Upper lobe of left lung (tissue), 6 donors: ENCODE results near the gene SHOC2. TPM values are rescaled to one million over a fixed set of nuclear protein-coding genes. Genes with fewer than 3 reads are reported as not detected.
A peak's percentile ranks its signal among the peaks of the same experiment; 100 is the strongest.

Experiments
- ATAC-seq, 2 donors: fragments of 200-7000 bp; cut with Tn5 transposase; one replicate each; pipeline ENCODE4 v1.9.1; 2022; ENCODE audit warnings: mild to moderate bottlenecking in 2 of 2, moderate library complexity in 2 of 2; ENCODE audit not compliant: low FRiP score in 2 of 2
- DNase-seq, 2 donors: peaks; one replicate each; pipeline ENCODE4 v3.0.0-alpha.2; 2019 to 2020
- H3K27ac ChIP-seq, 4 donors: fragments of 200-600 bp; sonication (generic); one replicate each; pipeline ENCODE4 v1.5.1; 2016 to 2019
- H3K27me3 ChIP-seq, 4 donors: fragments of 200-600 bp; sonication (generic); one replicate each; pipeline ENCODE4 v1.5.1; 2017 to 2019
- H3K36me3 ChIP-seq, 4 donors: fragments of 200-600 bp; sonication (generic); one replicate each; pipeline ENCODE4 v1.5.1; 2016 to 2019
- H3K4me1 ChIP-seq, 4 donors: fragments of 200-600 bp; sonication (generic); one replicate each; pipeline ENCODE4 v1.5.1; 2018 to 2019
- H3K4me3 ChIP-seq, 4 donors: fragments of 200-600 bp; sonication (generic); one replicate each; pipeline ENCODE4 v1.5.1; 2017 to 2019; ENCODE audit warnings: mild to moderate bottlenecking in 2 of 4, moderate library complexity in 1 of 4
- H3K9me3 ChIP-seq, 4 donors: fragments of 200-600 bp; sonication (generic); one replicate each; pipeline ENCODE4 v1.5.1; 2018 to 2019
- CTCF ChIP-seq, 6 experiments: fragments of 450-650 bp in 4 of 6; fragments of 200-600 bp in 2 of 6; sonication (generic) in 2 of 6; IDR thresholded peaks; one replicate each; pipeline ENCODE4 v1.5.1; 2016 to 2019; ENCODE audit warnings: antibody characterized with exemption in 6 of 6
- EP300 ChIP-seq, 4 donors: sonication (generic); formaldehyde crosslinking; IDR thresholded peaks; one replicate each; pipeline ENCODE4 v1.5.1; 2017; ENCODE audit warnings: antibody characterized with exemption in 4 of 4, control low read depth in 2 of 4
- POLR2A ChIP-seq, 4 donors: fragments of 450-650 bp; IDR thresholded peaks; one replicate each; pipeline ENCODE4 v1.5.1; 2016 to 2017; ENCODE audit warnings: antibody characterized with exemption in 4 of 4, mild to moderate bottlenecking in 2 of 4
- POLR2AphosphoS5 ChIP-seq, 2 donors: sonication (generic); formaldehyde crosslinking; IDR thresholded peaks; one replicate each; pipeline ENCODE4 v1.5.1; 2017; ENCODE audit warnings: antibody characterized with exemption in 2 of 2
- WGBS, 2 donors: methylation state at CpG; one replicate each; pipeline ENCODE4 v1.1.5; 2017 to 2018; 5-methylcytosine and 5-hydroxymethylcytosine counted together
- total RNA-seq, 6 donors: library from RNA; depleted of rRNA in 4 of 6; stranded (reverse); fragments of >200 nt in 4 of 6; gene quantifications; one replicate each; pipeline versions ENCODE4 v1.1.0 to v1.2.1, GENCODE V29; 2016 to 2021
- donor health status: DM: no; HTN: no; CAD: no; lungs with moderate emphysema.
- donor health status: DM: no; HTN: yes; CAD: no; lungs with severe emphysema.

Gene SHOC2
- 100 to 1,000 TPM in 1 of 6 donors, 10 to 100 TPM in 5; 24.2 to 117 (median 41.6) TPM for total RNA-seq

- peaks cover 18 to 35% (median 26%) of the 10 kb centered on the region in 4 donors for H3K4me1 ChIP-seq
- no peaks in the 10 kb centered on the region for H3K36me3 ChIP-seq
- peak; percentile 49 to 63 for ATAC-seq
- WGBS, 2 donors, result 0% methylated on average over 12 to 16 of the region's 61 CpGs
- no peaks in the 10 kb centered on the region for H3K9me3 ChIP-seq
- TF ChIP-seq POLR2AphosphoS5 (IDR thresholded peaks at IDR 0.05), result peak; percentile 36 to 90
- TF ChIP-seq EP300 (IDR thresholded peaks at IDR 0.05), result peak in 1 of 4 donors; percentile 10
- peak in 3 of 4 donors; percentile 69 to 87 (median 86) for TF ChIP-seq POLR2A (IDR thresholded peaks at IDR 0.05)
- peak in 2 of 6 experiments; percentile 15 to 42 for TF ChIP-seq CTCF (IDR thresholded peaks at IDR 0.05)
- H3K27ac ChIP-seq, result peak within 1 kb of the TSS; percentile 98 to 99 (median 99)
- no peaks in the 10 kb centered on the region for H3K27me3 ChIP-seq
- peak; percentile 96 to 100 for DNase-seq
- H3K4me3 ChIP-seq, result peak within 1 kb of the TSS; percentile 69 to 96 (median 82)
These were observed at the start of gene SHOC2 for GRCh38 chr10:110919349-110919931. Gene SHOC2, plus strand, starts transcription at chr10:110919604. Its CDS starts 44,755 bp downstream, at chr10:110964359.

DNA sequence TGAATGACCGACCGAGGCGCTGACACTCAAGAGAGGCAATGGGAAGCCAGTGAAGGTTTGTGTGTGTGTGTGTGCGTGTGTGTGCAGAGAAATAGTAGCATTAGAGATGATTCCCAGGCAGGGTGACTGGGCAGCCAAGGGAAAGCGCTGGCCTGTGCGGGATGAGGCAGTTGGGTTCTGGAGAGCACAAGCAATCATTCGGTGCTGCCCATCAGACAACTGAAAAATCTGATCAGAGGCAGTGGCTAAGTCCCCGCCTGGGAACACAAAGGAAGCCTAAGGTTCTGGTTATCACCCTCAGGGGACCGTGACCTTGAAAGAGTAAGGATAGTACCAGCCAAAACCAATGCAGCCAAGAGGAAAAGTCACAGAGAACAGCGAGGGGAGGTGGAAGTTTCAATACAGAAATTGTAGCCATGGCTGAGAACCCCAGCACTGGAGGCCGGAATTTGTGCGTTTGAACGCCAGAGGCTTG is 48.5 kb upstream of the SHOC2 start:
- H3K4me3 ChIP-seq, result peak overlapping the region in 3 of 4 donors; percentile 66 to 94 (median 93)

DNA sequence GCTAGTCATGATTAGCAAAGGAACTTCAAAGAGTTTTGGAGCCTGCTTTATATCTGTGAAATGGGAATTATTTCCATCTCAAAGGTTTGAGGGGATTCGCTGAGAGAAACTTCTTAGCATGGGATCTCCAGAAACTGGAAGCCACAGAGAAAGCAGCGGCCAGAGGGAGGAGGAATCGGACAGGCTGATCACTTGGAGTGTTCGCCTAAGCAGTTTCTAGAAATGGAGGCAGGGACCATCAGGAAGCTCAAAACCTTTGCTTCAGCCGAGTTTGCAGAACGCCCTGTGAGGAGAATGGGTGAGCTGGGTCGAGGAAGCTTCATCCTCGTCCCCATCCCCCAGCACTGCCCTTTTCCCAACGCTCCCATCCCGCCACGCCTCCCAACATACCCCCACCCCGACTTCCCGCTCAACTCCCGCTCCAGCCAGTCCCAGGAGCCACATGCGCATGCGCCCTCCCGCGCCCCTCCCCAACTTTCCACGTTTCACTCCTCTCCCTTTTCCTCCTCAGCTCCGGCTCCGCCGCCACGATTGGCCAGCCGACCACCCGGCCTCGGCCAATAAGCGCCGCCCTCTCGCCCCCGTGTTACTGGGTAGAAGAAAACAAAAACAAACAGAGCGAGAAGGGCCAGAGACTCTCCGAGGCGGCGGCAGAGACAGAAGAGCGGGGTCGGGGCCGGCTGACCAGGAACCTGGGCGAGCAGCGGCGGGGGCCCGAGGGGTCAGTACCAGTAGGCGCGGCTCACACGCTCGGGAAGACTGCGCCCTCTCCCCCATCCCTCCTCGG is 47.9 kb upstream of the SHOC2 start, which contains the start of gene PDCD4:
Gene PDCD4, plus strand, starts transcription at position 631 of the 787 bp plus-strand sequence. CDS start 4,100 bp downstream, outside the sequence.
- Histone ChIP-seq H3K27me3 (no peaks in the 10 kb centered on the region), H3K4me1 (peaks cover 18 to 38% (median 19%) of the 10 kb centered on the region in 4 donors), H3K9me3 (no peaks in the 10 kb centered on the region), H3K4me3 (peak within 1 kb of the TSS; percentile 66 to 94 (median 86)), H3K36me3 (peaks cover 0 to 1% (median 0%) of the 10 kb centered on the region in 4 donors), H3K27ac (peak within 1 kb of the TSS; percentile 92 to 100 (median 98))
- ATAC-seq, result peak; percentile 94 to 97
- 1% methylated on average over 37 to 39 of the region's 47 CpGs for WGBS, 2 donors
- DNase-seq, result peak; percentile 99
- TF ChIP-seq POLR2AphosphoS5 (IDR thresholded peaks at IDR 0.05), result peak; percentile 52 to 95
- no peak for TF ChIP-seq EP300 (IDR thresholded peaks at IDR 0.05)
- TF ChIP-seq CTCF (IDR thresholded peaks at IDR 0.05), result no peak
- TF ChIP-seq POLR2A (IDR thresholded peaks at IDR 0.05), result peak in 3 of 4 donors; percentile 69 to 94 (median 84)

More for the DNA sequence above, 48.5 kb upstream of the SHOC2 start:
- DNase-seq, result no peak
- no peaks in the 10 kb centered on the region for H3K36me3 ChIP-seq
- WGBS, 2 donors, result 71 to 75% methylated on average over 13 of the region's 13 CpGs
- H3K4me1 ChIP-seq, result peaks cover 18 to 38% (median 25%) of the 10 kb centered on the region in 4 donors
- peak overlapping the region; percentile 92 to 100 (median 98) for H3K27ac ChIP-seq
- no peak for ATAC-seq
- H3K9me3 ChIP-seq, result no peaks in the 10 kb centered on the region
- no peaks in the 10 kb centered on the region for H3K27me3 ChIP-seq
- TF ChIP-seq CTCF (IDR thresholded peaks at IDR 0.05), result no peak
- TF ChIP-seq POLR2A (IDR thresholded peaks at IDR 0.05), result no peak
- TF ChIP-seq POLR2AphosphoS5 (IDR thresholded peaks at IDR 0.05), result no peak
- TF ChIP-seq EP300 (IDR thresholded peaks at IDR 0.05), result no peak

DNA sequence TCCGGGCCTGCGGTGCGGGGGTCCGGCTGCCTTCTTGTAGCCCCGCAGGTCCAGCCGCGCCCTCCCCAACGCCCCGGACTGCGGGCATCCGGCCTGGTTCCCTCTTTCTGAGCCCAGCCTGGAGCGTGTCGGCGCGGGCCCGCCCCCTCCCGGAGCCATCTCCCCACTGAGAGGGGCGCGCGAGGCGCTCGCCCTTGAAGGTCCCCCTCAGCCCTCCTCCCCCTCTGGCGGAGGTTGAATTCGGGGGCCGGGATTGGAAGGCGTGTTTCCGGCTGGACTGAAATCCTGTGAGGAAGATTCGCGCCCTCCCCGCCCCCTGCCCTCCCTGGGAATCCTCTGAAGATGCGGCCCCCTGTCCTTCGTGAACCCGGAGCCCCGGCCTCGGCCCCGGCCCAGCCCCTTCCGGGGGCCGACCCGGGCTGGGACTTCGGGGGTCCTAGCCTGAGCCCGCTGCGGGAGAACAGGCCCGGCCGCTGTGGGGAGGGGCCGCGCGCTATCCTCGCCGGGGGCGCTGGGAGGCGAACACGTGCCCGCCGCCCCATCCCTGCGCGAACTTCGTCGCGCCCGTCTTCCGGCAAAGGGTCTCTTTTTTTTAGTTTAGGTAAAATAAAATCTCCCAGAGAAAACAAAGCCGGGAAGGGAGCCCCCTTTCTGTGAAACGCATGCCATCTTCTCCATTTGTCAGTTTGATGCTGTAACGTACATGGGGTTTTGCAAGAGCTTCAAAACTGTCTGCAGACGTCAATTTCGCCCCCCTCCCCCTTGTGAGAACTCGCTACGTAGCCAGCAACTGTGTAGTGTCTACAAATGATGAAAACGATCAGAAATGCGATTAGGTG is 47.0 kb upstream of the SHOC2 start:
- DNase-seq (peak; percentile 73 to 95), ATAC-seq (peak; percentile 84 to 90)
- no peak for TF ChIP-seq EP300 (IDR thresholded peaks at IDR 0.05)
- peak in 2 of 4 donors; percentile 13 to 56 for TF ChIP-seq POLR2A (IDR thresholded peaks at IDR 0.05)
- peak in 1 of 2 donors; percentile 35 for TF ChIP-seq POLR2AphosphoS5 (IDR thresholded peaks at IDR 0.05)
- Histone ChIP-seq H3K4me1 (peaks cover 11 to 30% (median 16%) of the 10 kb centered on the region in 4 donors), H3K27ac (peak overlapping the region; percentile 92 to 100 (median 98)), H3K27me3 (no peaks in the 10 kb centered on the region), H3K9me3 (no peaks in the 10 kb centered on the region), H3K4me3 (peak overlapping the region; percentile 66 to 94 (median 86)), H3K36me3 (peaks cover 0 to 9% (median 0%) of the 10 kb centered on the region in 4 donors)
- 0 to 1% methylated on average over 26 to 53 of the region's 70 CpGs for WGBS, 2 donors
